H1 (cell line): ENCODE results near the gene DOCK1. TPM values are rescaled to one million over a fixed set of nuclear protein-coding genes. Genes with fewer than 3 reads are reported as not detected.

Experiments
- CTCF ChIA-PET: fragments of 300-600 bp; sonication (Branson Sonifier 250); formaldehyde crosslinking; loops from one replicate; lab custom pipeline; 2021; ENCODE audit not compliant: partially characterized antibody; lab: Charles Lee
- POLR2A ChIA-PET: fragments of 300-600 bp; sonication (Branson Sonifier 250); formaldehyde crosslinking; loops from one replicate; lab custom pipeline; 2021; ENCODE audit warnings: inconsistent platforms; ENCODE audit not compliant: partially characterized antibody; lab: Charles Lee
- DNase-seq, 2 experiments: peaks; one replicate each; pipeline versions ENCODE4 v3.0.0 to v3.0.0-alpha.2; 2010 to 2022; ENCODE audit warnings: low spot score in 2 of 2, low read depth in 1 of 2, mixed read lengths in 1 of 2
- FAIRE-seq: peaks from 2 replicates; lab custom pipeline; 2011; peaks lifted over from hg19 to GRCh38; lab: Jason Lieb, UNC
- H2AFZ ChIP-seq: 2 replicates; pipeline ENCODE4 v1.8.1; 2012; ENCODE audit warnings: low read length, inconsistent platforms
- H2AK5ac ChIP-seq: 2 replicates; pipeline ENCODE4 v1.6.1; 2013; ENCODE audit warnings: low read depth, low read length
- H2BK120ac ChIP-seq: replicated peaks from 2 replicates; pipeline ENCODE3; 2013; ENCODE audit warnings: low read depth, low read length, inconsistent platforms
- H2BK12ac ChIP-seq: 2 replicates; pipeline ENCODE4 v1.6.1; 2013; ENCODE audit warnings: low read depth, low read length
- H2BK15ac ChIP-seq: 2 replicates; pipeline ENCODE4 v1.6.1; 2013; ENCODE audit warnings: low read length
- H2BK20ac ChIP-seq: 2 replicates; pipeline ENCODE4 v1.6.1; 2013; ENCODE audit warnings: low read length
- H2BK5ac ChIP-seq: 2 replicates; pipeline ENCODE4 v1.6.1; 2013; ENCODE audit warnings: low read depth, low read length
- H3K14ac ChIP-seq: 2 replicates; pipeline ENCODE4 v1.6.1; 2013; ENCODE audit warnings: inconsistent platforms; ENCODE audit not compliant: insufficient read length
- H3K18ac ChIP-seq: 2 replicates; pipeline ENCODE4 v1.6.1; 2013; ENCODE audit warnings: low read length; ENCODE audit errors: extremely low read depth
- H3K23ac ChIP-seq: 2 replicates; pipeline ENCODE4 v1.6.1; 2013; ENCODE audit warnings: inconsistent platforms; ENCODE audit not compliant: insufficient read length
- H3K23me2 ChIP-seq: 2 replicates; pipeline ENCODE4 v1.6.1; 2013; ENCODE audit warnings: low read depth, low read length
- H3K27ac ChIP-seq: 2 replicates; pipeline ENCODE4 v1.6.1; 2011; ENCODE audit warnings: low read depth, low read length, inconsistent platforms
- H3K27me3 ChIP-seq, 4 experiments: replicated peaks in 1 of 4; 1 replicate in 1 of 4; 2 replicates in 3 of 4; pipeline versions ENCODE4 v1.6.1 to v1.8.1; 2011 to 2013; ENCODE audit warnings: low read length in 3 of 4, mild to moderate bottlenecking in 3 of 4, inconsistent platforms in 2 of 4, mixed read lengths in 2 of 4, moderate library complexity in 1 of 4; ENCODE audit not compliant: control insufficient read depth in 3 of 4, insufficient read depth in 3 of 4; ENCODE audit errors: extremely low read depth in 1 of 4
- H3K36me3 ChIP-seq, 4 experiments: 2 replicates each; pipeline versions ENCODE4 v1.6.1 to v1.8.1; 2011 to 2013; ENCODE audit warnings: mild to moderate bottlenecking in 4 of 4, low read length in 3 of 4, moderate library complexity in 2 of 4, control low read depth in 1 of 4, inconsistent platforms in 1 of 4; ENCODE audit not compliant: insufficient read depth in 4 of 4, control insufficient read depth in 2 of 4
- H3K4ac ChIP-seq: replicated peaks from 2 replicates; pipeline ENCODE3; 2013; ENCODE audit warnings: low read length, low read depth, mixed read lengths, inconsistent platforms; ENCODE audit not compliant: insufficient read length
- H3K4me1 ChIP-seq, 4 experiments: replicated peaks in 1 of 4; 1 replicate in 1 of 4; 2 replicates in 3 of 4; pipeline versions ENCODE4 v1.6.1 to v1.8.1; 2011 to 2013; ENCODE audit warnings: low read length in 3 of 4, inconsistent platforms in 2 of 4, mixed read lengths in 1 of 4; ENCODE audit not compliant: insufficient read depth in 4 of 4, control insufficient read depth in 3 of 4
- H3K4me2 ChIP-seq, 2 experiments: 2 replicates each; pipeline versions ENCODE4 v1.6.1 to v1.8.1; 2011 to 2013; ENCODE audit warnings: low read depth in 2 of 2, low read length in 2 of 2, control low read depth in 1 of 2, inconsistent platforms in 1 of 2, mild to moderate bottlenecking in 1 of 2; ENCODE audit not compliant: insufficient read depth in 1 of 2
- H3K4me3 ChIP-seq, 4 experiments: fragments of 200-600, 300-600 bp in 1 of 4; sonication (generic), shearing (Covaris generic), sonication (Bioruptor Twin) in 1 of 4; 2 replicates each; pipeline versions ENCODE4 v1.5.1 to v1.8.1; 2011 to 2016; ENCODE audit warnings: low read length in 4 of 4, low read depth in 3 of 4, control low read depth in 2 of 4, inconsistent platforms in 2 of 4, mild to moderate bottlenecking in 2 of 4, mixed read lengths in 1 of 4, moderate library complexity in 1 of 4; ENCODE audit not compliant: insufficient read depth in 2 of 4; ENCODE audit errors: extremely low read depth in 1 of 4
- H3K56ac ChIP-seq: replicated peaks from 2 replicates; pipeline ENCODE3; 2013; ENCODE audit warnings: low read depth, mild to moderate bottlenecking, mixed read lengths, low read length, inconsistent platforms; ENCODE audit not compliant: insufficient read length
- H3K79me1 ChIP-seq: 2 replicates; pipeline ENCODE4 v1.6.1; 2013; ENCODE audit warnings: low read depth, low read length, control low read depth
- H3K79me2 ChIP-seq, 2 experiments: 2 replicates each; pipeline versions ENCODE4 v1.6.1 to v1.8.1; 2012 to 2013; ENCODE audit warnings: low read length in 2 of 2, mild to moderate bottlenecking in 2 of 2, inconsistent platforms in 1 of 2; ENCODE audit not compliant: insufficient read depth in 2 of 2, control insufficient read depth in 1 of 2
- H3K9ac ChIP-seq, 4 experiments: replicated peaks in 1 of 4; 1 replicate in 1 of 4; 2 replicates in 3 of 4; pipeline versions ENCODE4 v1.6.1 to v1.8.1; 2011 to 2013; ENCODE audit warnings: low read depth in 3 of 4, low read length in 3 of 4, control low read depth in 2 of 4, mild to moderate bottlenecking in 2 of 4, moderate library complexity in 2 of 4, inconsistent platforms in 1 of 4; ENCODE audit errors: extremely low read depth in 1 of 4
- H3K9me3 ChIP-seq, 2 experiments: 2 replicates each; pipeline versions ENCODE4 v1.6.1 to v1.8.1; 2012 to 2013; ENCODE audit warnings: mild to moderate bottlenecking in 2 of 2, moderate library complexity in 2 of 2, control low read depth in 1 of 2, inconsistent platforms in 1 of 2, low read depth in 1 of 2, low read length in 1 of 2, mixed read lengths in 1 of 2; ENCODE audit not compliant: insufficient read depth in 2 of 2
- H4K20me1 ChIP-seq, 2 experiments: replicated peaks in 1 of 2; 2 replicates each; pipeline versions ENCODE3 to v1.8.1; 2011 to 2013; ENCODE audit warnings: inconsistent platforms in 2 of 2, low read length in 2 of 2, mild to moderate bottlenecking in 1 of 2; ENCODE audit not compliant: insufficient read depth in 2 of 2, control insufficient read depth in 1 of 2
- H4K5ac ChIP-seq: 2 replicates; pipeline ENCODE4 v1.6.1; 2013; ENCODE audit warnings: low read length, low read depth, mixed read lengths, inconsistent platforms; ENCODE audit not compliant: insufficient read length
- H4K8ac ChIP-seq: 2 replicates; pipeline ENCODE4 v1.8.0; 2013; ENCODE audit warnings: mild to moderate bottlenecking, moderate library complexity, low read length, inconsistent platforms; ENCODE audit not compliant: insufficient read depth; ENCODE audit errors: extremely low read depth
- H4K91ac ChIP-seq: replicated peaks from 2 replicates; pipeline ENCODE3; 2013; ENCODE audit warnings: low read length, mixed read lengths, inconsistent platforms; ENCODE audit not compliant: insufficient read length
- ASH2L ChIP-seq: fragments of 200-600, 300-600 bp; sonication (generic); IDR thresholded peaks from one replicate; pipeline ENCODE4 v1.7.1; 2017; ENCODE audit warnings: low read length
- CBX8 ChIP-seq: fragments of 300-800, 300-1000 bp; sonication (generic); IDR thresholded peaks from 2 replicates; pipeline ENCODE4 v1.7.1; 2016; ENCODE audit warnings: low read depth, low read length, borderline replicate concordance
- CHD2 ChIP-seq: IDR thresholded peaks from 2 replicates; pipeline ENCODE4 v1.6.1; 2012; ENCODE audit warnings: low read length, improper control_type of control experiment
- CREB1 ChIP-seq: IDR thresholded peaks from 2 replicates; pipeline ENCODE4 v1.6.1; 2012; ENCODE audit warnings: inconsistent platforms
- PHF8 ChIP-seq: fragments of 200-600 bp; sonication (generic); conservative IDR thresholded peaks from 2 replicates; pipeline ENCODE4 v1.7.1; 2012; ENCODE audit warnings: low read depth, mild to moderate bottlenecking, inconsistent platforms, low read length, moderate library complexity
- RBBP5 ChIP-seq: IDR thresholded peaks from 2 replicates; pipeline ENCODE4 v1.7.1; 2012; ENCODE audit warnings: low read depth, mild to moderate bottlenecking, inconsistent platforms, low read length, moderate library complexity, borderline replicate concordance
- TAF1 ChIP-seq: IDR thresholded peaks from 2 replicates; pipeline ENCODE4 v1.6.1; 2011; ENCODE audit warnings: mild to moderate bottlenecking, low read depth, low read length
- WGBS, 2 experiments: shearing (Covaris generic) in 1 of 2; methylation state at CpG; one replicate each; pipeline versions ENCODE4 v1.1.6 to v1.1.7; 2013 to 2015; ENCODE audit warnings: low lambda C conversion rate in 2 of 2, mixed read lengths in 2 of 2, inconsistent platforms in 1 of 2, low coverage in 1 of 2, missing lambda C conversion rate in 1 of 2; ENCODE audit not compliant: insufficient replicate concordance in 2 of 2, insufficient coverage in 1 of 2, insufficient read length in 1 of 2; ENCODE audit errors: extremely low coverage in 1 of 2, missing lambda C conversion rate in 1 of 2; 5-methylcytosine and 5-hydroxymethylcytosine counted together
- polyA plus RNA-seq, 7 experiments: library from polyadenylated mRNA; depleted of rRNA in 3 of 7; stranded (reverse) in 5 of 7; unstranded in 2 of 7; fragments of >200 nt in 5 of 7; fragments of 200-250 nt in 2 of 7; gene quantifications; 1 replicate in 5 of 7; 2 replicates in 1 of 7; 4 replicates in 1 of 7; pipeline versions ENCODE4 v1.2.1 to v1.2.3, GENCODE V29; 2011 to 2013; ENCODE audit warnings: missing spikeins in 2 of 7, mixed read lengths in 2 of 7
- total RNA-seq: library from RNA; stranded (reverse); fragmentation: NEBNext Ultra II Directional; extraction: Animal tissue kit (Norgen Biotek cat#: 25700); gene quantifications from 2 replicates; pipeline ENCODE4 v1.2.1, GENCODE V29; 2021

DOCK1 gene
- total and polyA plus RNA-seq, 2 of the 8 experiments (the other 6 are each of a cell fraction or from before 2014, with no cell fraction given), result 11.6 to 53.0 TPM

DNA sequence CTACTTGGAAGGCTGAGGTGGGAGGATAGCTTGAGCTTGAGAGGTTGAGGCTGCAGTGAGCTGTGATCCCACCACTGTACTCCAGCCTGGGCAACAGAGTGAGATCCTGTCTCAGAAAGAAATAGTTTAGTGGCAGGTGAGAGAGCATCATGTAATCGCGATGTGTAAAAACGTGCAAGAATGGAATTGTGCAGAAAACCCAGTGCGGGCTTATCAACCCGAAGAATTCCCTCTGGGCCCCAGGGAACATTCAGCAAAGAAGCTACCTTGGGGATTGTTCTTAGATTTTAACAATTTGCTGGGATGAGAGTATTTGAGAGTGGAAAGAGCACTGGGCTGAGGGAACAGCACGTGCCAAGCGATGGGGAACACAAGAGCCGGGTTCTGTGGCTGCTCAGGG lies 398.5 kb downstream of the DOCK1 start:
- Histone ChIP-seq H3K14ac (no peak overlapping the region), H3K18ac (no peak overlapping the region), H2BK120ac (no peak overlapping the region), H3K9me3 (no peaks in the 10 kb centered on the region), H2BK12ac (no peak overlapping the region), H3K27ac (no peak overlapping the region), H3K23me2 (no peaks in the 10 kb centered on the region), H3K4me2 (no peak overlapping the region), H3K4me1 (peaks cover 0 to 7% (median 2%) of the 10 kb centered on the region in 4 experiments; a peak in 2 of 7 replicates), H2BK20ac (no peak overlapping the region), H3K36me3 (no peaks in the 10 kb centered on the region), H3K4ac (no peak overlapping the region), H4K8ac (no peak overlapping the region), H2BK5ac (no peak overlapping the region), H2BK15ac (no peak overlapping the region), H3K79me1 (no peaks in the 10 kb centered on the region), H4K91ac (no peak overlapping the region), H4K5ac (no peak overlapping the region), H3K4me3 (no peak overlapping the region), H3K79me2 (no peaks in the 10 kb centered on the region), H3K27me3 (no peaks in the 10 kb centered on the region), H3K23ac (no peak overlapping the region), H3K9ac (no peak overlapping the region), H2AK5ac (no peak overlapping the region), H4K20me1 (peaks cover 0 to 2% of the 10 kb centered on the region in 2 experiments), H3K56ac (no peak overlapping the region), H2AFZ (no peak overlapping the region)
- CTCF ChIA-PET, result interaction anchor here (0.7 to 1.4 kb wide), 2 partner anchors 11 to 164 kb away, joined by 3 read pairs; no protein-coding TSS in a partner anchor
- POLR2A ChIA-PET, result no interaction called here
- TF ChIP-seq CBX8 (no peak), RBBP5 (no peak), CHD2 (no peak), PHF8 (no peak), ASH2L (no peak), TAF1 (no peak), CREB1 (no peak)
- FAIRE-seq, result no peak
- 94% methylated on average over 8 of the region's 8 CpGs; no CpG with 5 or more reads in 1 of the 2 experiments for WGBS, 2 experiments
- DNase-seq, result no peak
